Activated CD4-positive, alpha-beta T cell treated with anti-CD3 and anti-CD28 coated beads, Interleukin-2, amount 10 ng/mL, durations not matched to agents 7 days and 5 days (primary cell): ENCODE results near the gene GADL1. TPM values are rescaled to one million over a fixed set of nuclear protein-coding genes. Genes with fewer than 3 reads are reported as not detected.
A peak's percentile ranks its signal among the peaks of the same experiment; 100 is the strongest.

Source experiments
- CTCF ChIA-PET: fragments of 350-600 bp; sonication (Branson Sonifier 250); formaldehyde crosslinking; loops from one replicate; lab custom pipeline; 2021; ENCODE audit warnings: antibody characterized with exemption; lab: Charles Lee
- POLR2A ChIA-PET: fragments of 350-600 bp; sonication (Branson Sonifier 250); formaldehyde crosslinking; loops from one replicate; lab custom pipeline; 2021; ENCODE audit warnings: antibody characterized with exemption; lab: Charles Lee
- DNase-seq: peaks from one replicate; pipeline ENCODE4 v3.0.0-alpha.2; 2020
- H3K27ac Mint-ChIP-seq: one replicate; pipeline ENCODE4 v1.8.0; 2021; ENCODE audit warnings: mild to moderate bottlenecking, moderate library complexity, mixed read lengths
- H3K27me3 Mint-ChIP-seq: one replicate; pipeline ENCODE4 v1.8.0; 2021; ENCODE audit warnings: mixed read lengths
- H3K36me3 Mint-ChIP-seq: one replicate; pipeline ENCODE4 v1.8.0; 2021; ENCODE audit warnings: low read depth, mixed read lengths
- H3K4me1 Mint-ChIP-seq: one replicate; pipeline ENCODE4 v1.8.0; 2021; ENCODE audit warnings: mixed read lengths
- H3K4me3 Mint-ChIP-seq: one replicate; pipeline ENCODE4 v1.8.0; 2021; ENCODE audit warnings: mild to moderate bottlenecking, moderate library complexity, mixed read lengths
- H3K9me3 Mint-ChIP-seq: one replicate; pipeline ENCODE4 v1.8.0; 2021; ENCODE audit warnings: mixed read lengths
- total RNA-seq, 2 experiments: library from RNA; stranded (reverse); gene quantifications; one replicate each; pipeline ENCODE4 v1.2.3, GENCODE V29; 2021

The GADL1 gene
- total RNA-seq, 2 experiments from 2014 or later: not detected

- H3K4me3 Mint-ChIP-seq: no peak overlapping the region
- peaks cover 7% of the 10 kb centered on the region for H3K27me3 Mint-ChIP-seq
- H3K9me3 Mint-ChIP-seq: no peaks in the 10 kb centered on the region
- POLR2A ChIA-PET: no interaction called here
- CTCF ChIA-PET: no interaction called here
- H3K36me3 Mint-ChIP-seq: no peaks in the 10 kb centered on the region
- DNase-seq: peak; percentile 10
- no peaks in the 10 kb centered on the region for H3K4me1 Mint-ChIP-seq
- H3K27ac Mint-ChIP-seq: no peak overlapping the region
These were observed 114.7 kb downstream of the GADL1 start for GRCh38 chr3:30779686-30780287.

GRCh38 chr3:30778933-30779332 is 115.5 kb downstream of the GADL1 start:
- H3K4me1 Mint-ChIP-seq: no peaks in the 10 kb centered on the region
- no peak for DNase-seq
- H3K9me3 Mint-ChIP-seq: no peaks in the 10 kb centered on the region
- peaks cover 5% of the 10 kb centered on the region for H3K27me3 Mint-ChIP-seq
- no peak overlapping the region for H3K4me3 Mint-ChIP-seq
- no peaks in the 10 kb centered on the region for H3K36me3 Mint-ChIP-seq
- POLR2A ChIA-PET: no interaction called here
- no peak overlapping the region for H3K27ac Mint-ChIP-seq
- CTCF ChIA-PET: no interaction called here

GRCh38 chr3:30777426-30778113 is 116.9 kb downstream of the GADL1 start:
- H3K9me3 Mint-ChIP-seq: no peaks in the 10 kb centered on the region
- ChIA-PET CTCF (no interaction called here), POLR2A (no interaction called here)
- no peaks in the 10 kb centered on the region for H3K4me1 Mint-ChIP-seq
- H3K27ac Mint-ChIP-seq: no peak overlapping the region
- peaks cover 4% of the 10 kb centered on the region for H3K27me3 Mint-ChIP-seq
- no peaks in the 10 kb centered on the region for H3K36me3 Mint-ChIP-seq
- no peak for DNase-seq
- H3K4me3 Mint-ChIP-seq: no peak overlapping the region

GRCh38 chr3:30776186-30776815 is 118.2 kb downstream of the GADL1 start:
- no peak overlapping the region for H3K4me3 Mint-ChIP-seq
- no peak for DNase-seq
- ChIA-PET POLR2A (no interaction called here), CTCF (interaction anchor here (1.0 kb wide), 1 partner anchor 9 kb away, joined by 3 read pairs; no protein-coding TSS in a partner anchor)
- no peaks in the 10 kb centered on the region for H3K4me1 Mint-ChIP-seq
- peaks cover 2% of the 10 kb centered on the region for H3K27me3 Mint-ChIP-seq
- H3K9me3 Mint-ChIP-seq: no peaks in the 10 kb centered on the region
- no peaks in the 10 kb centered on the region for H3K36me3 Mint-ChIP-seq
- H3K27ac Mint-ChIP-seq: no peak overlapping the region

- DNase-seq: no peak
- H3K9me3 Mint-ChIP-seq: no peaks in the 10 kb centered on the region
- H3K27ac Mint-ChIP-seq: no peak overlapping the region
- ChIA-PET POLR2A (no interaction called here), CTCF (no interaction called here)
- no peaks in the 10 kb centered on the region for H3K36me3 Mint-ChIP-seq
- no peaks in the 10 kb centered on the region for H3K4me1 Mint-ChIP-seq
- no peak overlapping the region for H3K4me3 Mint-ChIP-seq
- H3K27me3 Mint-ChIP-seq: no peaks in the 10 kb centered on the region
These were observed 119.4 kb downstream of the GADL1 start for GRCh38 chr3:30775040-30775439.

GRCh38 chr3:30774062-30774461 is 120.4 kb downstream of the GADL1 start:
- ChIA-PET CTCF (interaction anchor here (1.3 kb wide), 1 partner anchor 995 kb away, joined by 3 read pairs; no protein-coding TSS in a partner anchor), POLR2A (no interaction called here)
- Mint-ChIP-seq H3K9me3 (no peaks in the 10 kb centered on the region), H3K36me3 (no peaks in the 10 kb centered on the region), H3K27ac (no peak overlapping the region), H3K4me1 (peaks cover 2% of the 10 kb centered on the region), H3K4me3 (no peak overlapping the region), H3K27me3 (no peaks in the 10 kb centered on the region)
- no peak for DNase-seq

GRCh38 chr3:30770387-30770786 is 124.1 kb downstream of the GADL1 start:
- ChIA-PET CTCF (interaction anchor here (0.7 to 2.0 kb wide), 3 partner anchors 14 to 728 kb away, joined by 3 to 5 read pairs (median 3); no protein-coding TSS in a partner anchor), POLR2A (no interaction called here)
- H3K36me3 Mint-ChIP-seq: no peaks in the 10 kb centered on the region
- H3K27me3 Mint-ChIP-seq: peaks cover 4% of the 10 kb centered on the region
- no peak overlapping the region for H3K4me3 Mint-ChIP-seq
- no peak for DNase-seq
- H3K27ac Mint-ChIP-seq: no peak overlapping the region
- H3K9me3 Mint-ChIP-seq: no peaks in the 10 kb centered on the region
- H3K4me1 Mint-ChIP-seq: peaks cover 5% of the 10 kb centered on the region

GRCh38 chr3:30768703-30769550 is 125.5 kb downstream of the GADL1 start:
- Mint-ChIP-seq H3K4me3 (no peak overlapping the region), H3K27me3 (peaks cover 4% of the 10 kb centered on the region), H3K36me3 (no peaks in the 10 kb centered on the region), H3K4me1 (peaks cover 5% of the 10 kb centered on the region), H3K27ac (no peak overlapping the region), H3K9me3 (no peaks in the 10 kb centered on the region)
- ChIA-PET POLR2A (interaction anchor here (0.5 kb wide), 1 partner anchor 740 kb away, joined by 3 read pairs; no protein-coding TSS in a partner anchor), CTCF (interaction anchor here (0.5 to 2.0 kb wide), 3 partner anchors 12 to 764 kb away, joined by 3 to 5 read pairs (median 3); partner anchors contain the start of gene STT3B)
- DNase-seq: peak; percentile 74

- Mint-ChIP-seq H3K27ac (no peak overlapping the region), H3K36me3 (no peaks in the 10 kb centered on the region), H3K4me1 (peaks cover 5% of the 10 kb centered on the region), H3K9me3 (no peaks in the 10 kb centered on the region), H3K27me3 (peaks cover 4% of the 10 kb centered on the region), H3K4me3 (no peak overlapping the region)
- no peak for DNase-seq
- ChIA-PET CTCF (interaction anchor here (1.0 to 2.0 kb wide), 4 partner anchors 8 to 765 kb away, joined by 3 to 5 read pairs (median 3); partner anchors contain the start of gene STT3B), POLR2A (no interaction called here)
These were observed 126.4 kb downstream of the GADL1 start for GRCh38 chr3:30768046-30768445.

GRCh38 chr3:30766522-30766921 is 127.9 kb downstream of the GADL1 start:
- Mint-ChIP-seq H3K9me3 (no peaks in the 10 kb centered on the region), H3K27ac (no peak overlapping the region), H3K4me3 (no peak overlapping the region), H3K27me3 (peaks cover 4% of the 10 kb centered on the region), H3K4me1 (peaks cover 5% of the 10 kb centered on the region), H3K36me3 (no peaks in the 10 kb centered on the region)
- ChIA-PET CTCF (no interaction called here), POLR2A (no interaction called here)
- DNase-seq: no peak

GRCh38 chr3:30764891-30765290 is 129.6 kb downstream of the GADL1 start:
- no peak for DNase-seq
- ChIA-PET CTCF (no interaction called here), POLR2A (no interaction called here)
- peaks cover 4% of the 10 kb centered on the region for H3K27me3 Mint-ChIP-seq
- peaks cover 5% of the 10 kb centered on the region for H3K4me1 Mint-ChIP-seq
- H3K27ac Mint-ChIP-seq: no peak overlapping the region
- no peak overlapping the region for H3K4me3 Mint-ChIP-seq
- no peaks in the 10 kb centered on the region for H3K36me3 Mint-ChIP-seq
- H3K9me3 Mint-ChIP-seq: no peaks in the 10 kb centered on the region

GRCh38 chr3:30764281-30764680 is 130.2 kb downstream of the GADL1 start:
- no peak overlapping the region for H3K4me3 Mint-ChIP-seq
- DNase-seq: no peak
- peaks cover 4% of the 10 kb centered on the region for H3K27me3 Mint-ChIP-seq
- no peaks in the 10 kb centered on the region for H3K9me3 Mint-ChIP-seq
- peaks cover 3% of the 10 kb centered on the region for H3K4me1 Mint-ChIP-seq
- H3K36me3 Mint-ChIP-seq: no peaks in the 10 kb centered on the region
- CTCF ChIA-PET: no interaction called here
- H3K27ac Mint-ChIP-seq: no peak overlapping the region
- POLR2A ChIA-PET: no interaction called here
